PC-9 (cell line): Measurements from ENCODE around the gene SPSB4. TPM values are rescaled to one million over a fixed set of nuclear protein-coding genes. Genes with fewer than 3 reads are reported as not detected.

Experiments
- BruUV-seq: library from RNA; stranded (reverse); fragments of 400-500 nt; replicated peaks from 2 replicates; lab custom pipeline; 2021; lab: Mats Ljungman, UMichigan
- CTCF ChIA-PET: fragments of 300-600 bp; sonication (Branson Sonifier 250); formaldehyde crosslinking; loops from one replicate; lab custom pipeline; 2022; ENCODE audit warnings: antibody characterized with exemption; lab: Charles Lee
- POLR2A ChIA-PET: fragments of 300-600 bp; sonication (Branson Sonifier 250); formaldehyde crosslinking; loops from one replicate; lab custom pipeline; 2022; ENCODE audit warnings: antibody characterized with exemption; ENCODE audit not compliant: unreplicated experiment; lab: Charles Lee
- DNase-seq, 2 experiments: peaks; one replicate each; pipeline versions ENCODE4 v3.0.0 to v3.0.0-alpha.2; 2015 to 2022; ENCODE audit warnings: mixed read lengths in 1 of 2
- H2AFZ ChIP-seq: fragments of 200-600 bp; sonication (generic); 2 replicates; pipeline ENCODE4 v1.8.1; 2017; ENCODE audit warnings: antibody characterized with exemption
- H3F3A ChIP-seq: fragments of 200-600 bp; sonication (generic); 2 replicates; pipeline ENCODE4 v1.8.1; 2017; ENCODE audit warnings: antibody characterized with exemption, mild to moderate bottlenecking, low read depth; ENCODE audit not compliant: insufficient read depth
- H3K27ac ChIP-seq: fragments of 200-600 bp; sonication (generic); 2 replicates; pipeline ENCODE4 v1.6.1; 2016; ENCODE audit warnings: mixed run types
- H3K27me3 ChIP-seq: fragments of 200-600 bp; sonication (generic); 2 replicates; pipeline ENCODE4 v1.6.1; 2016; ENCODE audit warnings: low read depth, mixed run types; ENCODE audit not compliant: insufficient read depth
- H3K36me3 ChIP-seq: fragments of 200-600 bp; sonication (generic); 2 replicates; pipeline ENCODE4 v1.6.1; 2016; ENCODE audit warnings: low read depth, mixed run types
- H3K4me1 ChIP-seq: fragments of 200-600 bp; sonication (generic); replicated peaks from 2 replicates; pipeline ENCODE4 v1.6.1; 2016; ENCODE audit warnings: mixed run types; ENCODE audit not compliant: insufficient read depth
- H3K4me2 ChIP-seq: fragments of 200-600 bp; sonication (generic); 2 replicates; pipeline ENCODE4 v1.6.1; 2017; ENCODE audit warnings: mixed run types
- H3K4me3 ChIP-seq: fragments of 200-600 bp; sonication (generic); 2 replicates; pipeline ENCODE4 v1.6.1; 2016; ENCODE audit warnings: mixed run types
- H3K79me2 ChIP-seq: fragments of 200-600 bp; sonication (generic); 2 replicates; pipeline ENCODE4 v1.6.1; 2017; ENCODE audit warnings: low read depth, mixed run types
- H3K9me2 ChIP-seq: fragments of 200-600 bp; sonication (generic); 2 replicates; pipeline ENCODE4 v1.8.1; 2017; ENCODE audit warnings: mild to moderate bottlenecking; ENCODE audit not compliant: insufficient read depth
- H3K9me3 ChIP-seq: fragments of 200-600 bp; sonication (generic); 2 replicates; pipeline ENCODE4 v1.8.1; 2016; ENCODE audit warnings: low read depth; ENCODE audit not compliant: insufficient read depth
- H4K20me1 ChIP-seq: fragments of 200-600 bp; sonication (generic); 2 replicates; pipeline ENCODE4 v1.8.1; 2017; ENCODE audit not compliant: insufficient read depth
- EZH2 ChIP-seq: fragments of 200-600 bp; sonication (generic); IDR thresholded peaks from 2 replicates; pipeline ENCODE4 v1.8.0; 2017; ENCODE audit warnings: antibody characterized with exemption, low read depth
- intact Hi-C: fragments of 100-400 bp; cut with micrococcal nuclease; formaldehyde crosslinking; loops from one replicate; pipeline ENCODE4 v1.10.0; 2022; ENCODE audit not compliant: unreplicated experiment
- total RNA-seq: library from RNA; stranded (reverse); gene quantifications from 2 replicates; pipeline ENCODE4 v1.2.3, GENCODE V29; 2021
- TF ChIP-seq, protein P1 (sequence below): fragments of 200-600 bp; sonication (generic); conservative IDR thresholded peaks from 2 replicates; pipeline ENCODE4 v1.6.1; 2017; ENCODE audit warnings: mixed run types, antibody characterized with exemption, mild to moderate bottlenecking, moderate library complexity

The SPSB4 gene
- total RNA-seq, 1 experiment from 2014 or later, result not detected

DNA sequence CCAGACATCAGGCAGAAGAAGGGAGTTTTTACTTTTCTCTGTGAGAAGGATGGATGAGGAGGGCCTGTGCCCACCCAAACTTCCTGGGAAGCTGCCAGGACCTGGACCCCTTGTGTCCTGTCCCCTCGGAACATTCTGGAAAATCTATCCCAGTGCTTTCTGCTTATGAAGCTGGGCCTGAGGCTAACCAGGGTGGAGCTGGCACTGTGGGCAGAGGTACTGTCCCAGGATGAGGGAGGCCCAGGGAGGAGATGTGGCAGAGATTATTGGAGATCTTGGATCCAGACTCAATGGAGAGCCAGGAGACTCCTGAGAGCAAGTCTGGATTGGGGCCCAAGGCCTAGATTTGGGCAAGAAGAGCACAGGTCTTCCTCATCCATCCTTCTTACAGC lies 44.4 kb downstream of the SPSB4 start:
- H3K4me2 ChIP-seq, result no peak overlapping the region
- peaks cover 10% of the 10 kb centered on the region for H3K27me3 ChIP-seq
- no peaks in the 10 kb centered on the region for H3K36me3 ChIP-seq
- BruUV-seq, result no TSS peak
- no peaks in the 10 kb centered on the region for H3K9me2 ChIP-seq
- no peak for TF ChIP-seq EZH2
- TF ChIP-seq, protein P1, sequence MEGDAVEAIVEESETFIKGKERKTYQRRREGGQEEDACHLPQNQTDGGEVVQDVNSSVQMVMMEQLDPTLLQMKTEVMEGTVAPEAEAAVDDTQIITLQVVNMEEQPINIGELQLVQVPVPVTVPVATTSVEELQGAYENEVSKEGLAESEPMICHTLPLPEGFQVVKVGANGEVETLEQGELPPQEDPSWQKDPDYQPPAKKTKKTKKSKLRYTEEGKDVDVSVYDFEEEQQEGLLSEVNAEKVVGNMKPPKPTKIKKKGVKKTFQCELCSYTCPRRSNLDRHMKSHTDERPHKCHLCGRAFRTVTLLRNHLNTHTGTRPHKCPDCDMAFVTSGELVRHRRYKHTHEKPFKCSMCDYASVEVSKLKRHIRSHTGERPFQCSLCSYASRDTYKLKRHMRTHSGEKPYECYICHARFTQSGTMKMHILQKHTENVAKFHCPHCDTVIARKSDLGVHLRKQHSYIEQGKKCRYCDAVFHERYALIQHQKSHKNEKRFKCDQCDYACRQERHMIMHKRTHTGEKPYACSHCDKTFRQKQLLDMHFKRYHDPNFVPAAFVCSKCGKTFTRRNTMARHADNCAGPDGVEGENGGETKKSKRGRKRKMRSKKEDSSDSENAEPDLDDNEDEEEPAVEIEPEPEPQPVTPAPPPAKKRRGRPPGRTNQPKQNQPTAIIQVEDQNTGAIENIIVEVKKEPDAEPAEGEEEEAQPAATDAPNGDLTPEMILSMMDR, result no peak
- H3K27ac ChIP-seq, result no peak overlapping the region
- no peak overlapping the region for H3K4me3 ChIP-seq
- POLR2A ChIA-PET, result no interaction called here
- no peak overlapping the region for H2AFZ ChIP-seq
- intact Hi-C loops, result no loop called here
- H4K20me1 ChIP-seq, result no peaks in the 10 kb centered on the region
- H3K4me1 ChIP-seq, result no peaks in the 10 kb centered on the region
- H3F3A ChIP-seq, result no peaks in the 10 kb centered on the region
- no peaks in the 10 kb centered on the region for H3K9me3 ChIP-seq
- CTCF ChIA-PET, result no interaction called here
- DNase-seq, result no peak
- no peaks in the 10 kb centered on the region for H3K79me2 ChIP-seq

DNA sequence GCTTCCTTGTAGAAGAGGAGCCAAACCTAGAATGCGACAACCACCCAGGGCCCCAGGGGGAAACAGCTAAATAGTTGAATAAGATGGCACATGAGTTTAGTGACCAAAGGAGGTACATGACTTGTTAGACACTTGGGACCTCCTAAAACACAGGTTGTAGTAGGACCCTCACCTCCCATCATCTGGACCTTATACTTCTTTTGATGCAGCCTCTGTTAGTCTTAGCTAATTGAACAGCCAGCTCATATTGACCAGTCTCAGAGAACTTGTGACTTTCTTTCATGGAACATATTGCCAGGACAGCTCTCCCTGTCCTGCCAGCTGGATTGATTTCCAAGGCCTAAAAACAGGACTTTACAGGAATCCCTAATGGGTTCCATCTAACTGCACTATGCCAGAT lies 45.0 kb downstream of the SPSB4 start:
- Histone ChIP-seq H3K36me3 (no peaks in the 10 kb centered on the region), H3K4me3 (no peak overlapping the region), H3K9me2 (no peaks in the 10 kb centered on the region), H3F3A (no peaks in the 10 kb centered on the region), H3K4me1 (no peaks in the 10 kb centered on the region), H3K4me2 (no peak overlapping the region), H3K27ac (no peak overlapping the region), H3K27me3 (peaks cover 10% of the 10 kb centered on the region; the same call in 1 of the 2 replicates), H4K20me1 (no peaks in the 10 kb centered on the region), H3K9me3 (no peaks in the 10 kb centered on the region), H2AFZ (no peak overlapping the region), H3K79me2 (no peaks in the 10 kb centered on the region)
- CTCF ChIA-PET, result no interaction called here
- no peak for TF ChIP-seq EZH2
- TF ChIP-seq, protein P1, result no peak
- POLR2A ChIA-PET, result no interaction called here
- DNase-seq, result no peak
- intact Hi-C loops, result no loop called here
- no TSS peak for BruUV-seq

DNA sequence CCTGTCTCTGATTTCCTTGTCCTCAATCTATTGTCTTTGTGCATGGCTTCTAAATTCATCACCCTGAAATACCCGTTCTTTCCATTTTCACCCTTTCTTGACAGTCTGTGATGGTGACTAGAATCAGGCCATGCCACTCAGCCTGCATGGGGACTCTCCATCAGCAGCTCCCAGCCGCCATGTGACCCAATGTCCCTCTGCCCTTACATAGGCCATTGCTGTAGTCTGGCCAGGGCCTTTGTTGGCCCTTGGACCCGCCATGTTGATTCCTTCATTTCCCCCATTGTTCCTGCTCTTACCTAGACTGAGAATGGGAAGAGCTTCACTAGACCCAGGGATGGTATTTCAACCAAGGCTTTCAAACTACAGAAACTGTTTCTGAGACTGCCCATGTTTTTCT lies 45.8 kb downstream of the SPSB4 start:
- Histone ChIP-seq H3K9me2 (no peaks in the 10 kb centered on the region), H3K4me1 (no peaks in the 10 kb centered on the region), H3K27me3 (peaks cover 10% of the 10 kb centered on the region; the same call in 1 of the 2 replicates), H3K27ac (no peak overlapping the region), H3K4me2 (no peak overlapping the region), H3K79me2 (no peaks in the 10 kb centered on the region), H3K4me3 (no peak overlapping the region), H3K9me3 (no peaks in the 10 kb centered on the region), H3F3A (no peaks in the 10 kb centered on the region), H3K36me3 (no peaks in the 10 kb centered on the region), H2AFZ (no peak overlapping the region), H4K20me1 (no peaks in the 10 kb centered on the region)
- no TSS peak for BruUV-seq
- CTCF ChIA-PET, result no interaction called here
- DNase-seq, result no peak
- TF ChIP-seq, protein P1, result no peak
- no peak for TF ChIP-seq EZH2
- intact Hi-C loops, result no loop called here
- POLR2A ChIA-PET, result no interaction called here
